ENCODE results near the gene MCOLN3. TPM values are rescaled to one million over a fixed set of nuclear protein-coding genes. Genes with fewer than 3 reads are reported as not detected.

The MCOLN3 gene
- total RNA-seq, 1 donor from 2014 or later, result not detected

GRCh38 chr1:85033221-85033620 is 15.1 kb downstream of the MCOLN3 start:
- Mint-ChIP-seq H3K4me3 (ENCODE audit: unreplicated experiment) (no peak overlapping the region), H3K36me3 (ENCODE audit: low read depth) (no peaks in the 10 kb centered on the region), H3K9me3 (ENCODE audit: low read depth) (no peaks in the 10 kb centered on the region), H3K27ac (ENCODE audit: unreplicated experiment) (no peak overlapping the region), H3K27me3 (ENCODE audit: low read depth) (peaks cover 17% of the 10 kb centered on the region), H3K4me1 (ENCODE audit: low read depth) (peaks cover 3% of the 10 kb centered on the region)
- no peak for TF ChIP-seq CTCF (IDR thresholded peaks at IDR 0.05)
- no peak for DNase-seq (ENCODE audit: low spot score)

- Mint-ChIP-seq H3K36me3 (ENCODE audit: low read depth) (no peaks in the 10 kb centered on the region), H3K27me3 (ENCODE audit: low read depth) (peaks cover 10% of the 10 kb centered on the region), H3K9me3 (ENCODE audit: low read depth) (no peaks in the 10 kb centered on the region), H3K4me3 (ENCODE audit: unreplicated experiment) (no peak overlapping the region), H3K4me1 (ENCODE audit: low read depth) (peaks cover 3% of the 10 kb centered on the region), H3K27ac (ENCODE audit: unreplicated experiment) (no peak overlapping the region)
- DNase-seq (ENCODE audit: low spot score), result no peak
- TF ChIP-seq CTCF (IDR thresholded peaks at IDR 0.05), result no peak
These were observed 17.8 kb downstream of the MCOLN3 start for GRCh38 chr1:85030536-85030935.

DNA sequence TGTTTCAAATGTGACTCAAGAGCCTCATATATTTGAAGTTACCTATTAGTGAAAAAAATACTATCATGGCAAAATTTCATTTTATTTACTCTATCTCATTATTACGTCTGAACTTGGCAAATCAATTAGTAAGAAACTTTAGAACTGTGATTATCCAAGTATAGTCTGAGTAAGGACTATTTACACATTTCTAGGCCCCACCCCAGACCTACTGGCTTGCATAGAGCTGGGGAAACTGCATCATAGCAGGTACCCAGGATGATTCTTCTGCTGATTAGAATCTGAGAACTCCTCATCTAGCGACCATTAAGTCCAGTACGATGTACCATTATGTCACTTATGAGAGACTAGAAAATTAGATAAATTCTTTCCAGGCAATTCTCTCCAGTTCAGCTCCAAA is 20.1 kb downstream of the MCOLN3 start:
- no peaks in the 10 kb centered on the region for H3K9me3 Mint-ChIP-seq (ENCODE audit: low read depth)
- no peaks in the 10 kb centered on the region for H3K27me3 Mint-ChIP-seq (ENCODE audit: low read depth)
- H3K4me1 Mint-ChIP-seq (ENCODE audit: low read depth), result peaks cover 2% of the 10 kb centered on the region
- no peaks in the 10 kb centered on the region for H3K36me3 Mint-ChIP-seq (ENCODE audit: low read depth)
- no peak overlapping the region for H3K27ac Mint-ChIP-seq (ENCODE audit: unreplicated experiment)
- no peak overlapping the region for H3K4me3 Mint-ChIP-seq (ENCODE audit: unreplicated experiment)
- DNase-seq (ENCODE audit: low spot score), result no peak
- no peak for TF ChIP-seq CTCF (IDR thresholded peaks at IDR 0.05)

DNA sequence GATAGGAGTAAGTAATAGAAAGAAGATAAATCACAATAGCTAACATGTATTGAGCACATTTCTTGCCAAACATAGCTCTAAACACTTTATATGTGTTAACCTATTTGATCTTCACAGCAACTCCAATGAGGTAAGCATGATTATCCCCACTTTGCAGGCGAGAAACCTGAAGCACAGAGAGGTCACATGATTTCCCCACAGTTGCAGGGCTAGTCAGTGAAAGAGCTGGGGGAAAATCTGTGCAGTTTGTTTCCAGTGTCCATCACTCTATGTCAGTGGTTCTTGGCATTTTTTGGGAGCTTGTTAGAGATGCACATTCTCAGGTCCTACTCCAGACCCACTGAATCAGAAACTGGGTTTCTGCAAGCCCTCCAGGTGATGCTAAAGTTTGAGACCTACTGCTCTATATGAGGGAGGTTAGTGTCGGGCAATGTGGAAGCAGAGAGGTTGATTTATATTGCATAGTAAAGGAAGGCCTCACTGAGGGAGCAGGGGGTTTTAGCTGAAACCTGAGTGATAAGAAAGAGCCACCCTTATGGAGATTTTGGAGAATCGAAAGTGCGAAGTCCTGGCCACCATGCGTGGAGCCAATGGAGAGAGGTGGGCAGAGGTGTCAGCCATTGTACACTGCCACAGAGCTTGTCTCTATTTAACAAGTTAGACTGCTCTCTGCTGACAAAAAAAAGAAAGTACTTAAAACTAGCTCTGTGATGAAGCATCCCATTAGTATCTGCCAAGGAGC is 20.9 kb downstream of the MCOLN3 start:
- Mint-ChIP-seq H3K27me3 (ENCODE audit: low read depth) (no peaks in the 10 kb centered on the region), H3K9me3 (ENCODE audit: low read depth) (no peaks in the 10 kb centered on the region), H3K4me1 (ENCODE audit: low read depth) (no peaks in the 10 kb centered on the region), H3K36me3 (ENCODE audit: low read depth) (no peaks in the 10 kb centered on the region), H3K27ac (ENCODE audit: unreplicated experiment) (no peak overlapping the region), H3K4me3 (ENCODE audit: unreplicated experiment) (no peak overlapping the region)
- DNase-seq (ENCODE audit: low spot score), result no peak
- peak; percentile 72 for TF ChIP-seq CTCF (IDR thresholded peaks at IDR 0.05)

DNA sequence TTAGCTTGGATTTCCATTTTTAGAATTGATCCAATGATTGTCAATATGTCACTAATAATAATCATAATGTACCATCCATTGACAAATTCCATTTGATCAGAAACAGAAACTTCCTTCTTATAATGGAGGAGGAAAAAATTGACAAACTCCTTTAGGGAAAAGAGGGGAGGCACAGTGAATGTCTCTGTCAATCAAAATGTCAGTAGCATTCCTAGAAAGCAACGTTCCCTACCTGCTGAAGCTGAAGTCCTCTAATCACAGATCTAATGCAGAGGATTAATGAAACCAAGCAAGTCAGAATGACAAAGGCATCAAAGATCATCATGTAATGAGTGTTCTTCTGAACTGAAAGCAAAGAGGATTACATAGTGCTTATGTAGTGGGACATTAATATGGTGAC is 22.4 kb downstream of the MCOLN3 start:
- Mint-ChIP-seq H3K4me1 (ENCODE audit: low read depth) (no peaks in the 10 kb centered on the region), H3K4me3 (ENCODE audit: unreplicated experiment) (no peak overlapping the region), H3K36me3 (ENCODE audit: low read depth) (no peaks in the 10 kb centered on the region), H3K27ac (ENCODE audit: unreplicated experiment) (no peak overlapping the region), H3K9me3 (ENCODE audit: low read depth) (no peaks in the 10 kb centered on the region), H3K27me3 (ENCODE audit: low read depth) (peaks cover 9% of the 10 kb centered on the region)
- DNase-seq (ENCODE audit: low spot score), result no peak
- no peak for TF ChIP-seq CTCF (IDR thresholded peaks at IDR 0.05)
